Sigmoid colon (tissue), 4 donors: Measurements from ENCODE around the gene PDS5A.

ENCODE experiments used
- POLR2A ChIP-seq, 2 donors: fragments of 450-650 bp; IDR thresholded peaks; one replicate each; pipeline ENCODE4 v1.6.1; 2016; ENCODE audit warnings: antibody characterized with exemption in 2 of 2, mild to moderate bottlenecking in 2 of 2, moderate library complexity in 2 of 2
- POLR2AphosphoS5 ChIP-seq, 4 donors: sonication (generic); formaldehyde crosslinking; IDR thresholded peaks; one replicate each; pipeline ENCODE4 v1.6.1; 2017; ENCODE audit warnings: antibody characterized with exemption in 4 of 4
- TF ChIP-seq, protein P1 (sequence below), 4 experiments: fragments of 450-650 bp in 3 of 4; fragments of 200-600 bp in 1 of 4; IDR thresholded peaks; one replicate each; pipeline ENCODE4 v1.5.1; 2016 to 2019; ENCODE audit warnings: antibody characterized with exemption in 4 of 4, mild to moderate bottlenecking in 3 of 4, moderate library complexity in 2 of 4

DNA sequence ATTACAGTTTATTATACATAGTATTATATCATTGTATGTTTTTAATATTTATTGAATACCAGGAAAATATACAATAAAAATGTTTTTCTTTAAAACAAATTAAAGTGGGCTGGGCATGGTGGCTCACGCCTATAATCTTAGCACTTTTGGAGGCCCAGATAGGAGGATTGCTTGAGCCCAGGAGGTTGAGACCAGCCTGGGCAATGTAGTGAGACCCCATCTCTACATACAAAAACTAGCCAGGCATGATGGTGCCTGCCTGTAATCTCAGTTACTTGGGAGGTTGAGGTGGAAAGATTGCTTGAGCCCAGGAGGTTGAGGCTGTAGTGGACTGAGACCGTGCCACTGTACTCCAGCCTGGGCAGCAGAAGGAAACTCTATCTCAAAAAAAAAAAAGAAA lies 38.3 kb upstream of the PDS5A start:
- TF ChIP-seq, protein P1, sequence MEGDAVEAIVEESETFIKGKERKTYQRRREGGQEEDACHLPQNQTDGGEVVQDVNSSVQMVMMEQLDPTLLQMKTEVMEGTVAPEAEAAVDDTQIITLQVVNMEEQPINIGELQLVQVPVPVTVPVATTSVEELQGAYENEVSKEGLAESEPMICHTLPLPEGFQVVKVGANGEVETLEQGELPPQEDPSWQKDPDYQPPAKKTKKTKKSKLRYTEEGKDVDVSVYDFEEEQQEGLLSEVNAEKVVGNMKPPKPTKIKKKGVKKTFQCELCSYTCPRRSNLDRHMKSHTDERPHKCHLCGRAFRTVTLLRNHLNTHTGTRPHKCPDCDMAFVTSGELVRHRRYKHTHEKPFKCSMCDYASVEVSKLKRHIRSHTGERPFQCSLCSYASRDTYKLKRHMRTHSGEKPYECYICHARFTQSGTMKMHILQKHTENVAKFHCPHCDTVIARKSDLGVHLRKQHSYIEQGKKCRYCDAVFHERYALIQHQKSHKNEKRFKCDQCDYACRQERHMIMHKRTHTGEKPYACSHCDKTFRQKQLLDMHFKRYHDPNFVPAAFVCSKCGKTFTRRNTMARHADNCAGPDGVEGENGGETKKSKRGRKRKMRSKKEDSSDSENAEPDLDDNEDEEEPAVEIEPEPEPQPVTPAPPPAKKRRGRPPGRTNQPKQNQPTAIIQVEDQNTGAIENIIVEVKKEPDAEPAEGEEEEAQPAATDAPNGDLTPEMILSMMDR (IDR thresholded peaks at IDR 0.05), result no peak
- TF ChIP-seq POLR2AphosphoS5 (IDR thresholded peaks at IDR 0.05) (no peak), POLR2A (IDR thresholded peaks at IDR 0.05) (no peak)
